K562 (cell line): ENCODE results near the gene CCL13. TPM values are rescaled to one million over a fixed set of nuclear protein-coding genes. Genes with fewer than 3 reads are reported as not detected.

ENCODE experiments used
- AFF1 ChIP-seq, 2 experiments: fragments of 450-650 bp; IDR thresholded peaks; 2 replicates each; pipeline ENCODE4 v1.6.1; 2018; ENCODE audit warnings: mild to moderate bottlenecking in 2 of 2, low read depth in 1 of 2; ENCODE audit not compliant: partially characterized antibody in 2 of 2
- CBX1 ChIP-seq: sonication (generic); IDR thresholded peaks from 2 replicates; pipeline ENCODE4 v1.6.1; 2016; ENCODE audit warnings: antibody characterized with exemption, low read depth, mild to moderate bottlenecking
- CCAR2 ChIP-seq: fragments of 200-400 bp; formaldehyde crosslinking; IDR thresholded peaks from 2 replicates; pipeline ENCODE4 v1.6.1; 2017; ENCODE audit warnings: mild to moderate bottlenecking, low read depth, low read length
- HDAC1 ChIP-seq, 2 experiments: fragments of 450-650 bp; IDR thresholded peaks; 2 replicates each; pipeline ENCODE4 v1.6.1; 2016 to 2017; ENCODE audit warnings: inconsistent platforms in 1 of 2, mild to moderate bottlenecking in 1 of 2, moderate library complexity in 1 of 2
- HIVEP1 ChIP-seq: fragments of 250-450 bp; sonication (Bioruptor Pico); IDR thresholded peaks from 2 replicates; pipeline ENCODE4 v1.4.0; 2020; ENCODE audit warnings: mild to moderate bottlenecking
- KLF1 ChIP-seq: fragments of 450-650 bp; IDR thresholded peaks from 2 replicates; pipeline ENCODE4 v1.6.1; 2016; ENCODE audit warnings: missing genetic modification characterization, missing compliant biosample characterization
- NR1H2 ChIP-seq: sonication (generic); formaldehyde crosslinking; IDR thresholded peaks from 2 replicates; pipeline ENCODE4 v1.4.0; 2020; ENCODE audit warnings: mild to moderate bottlenecking, missing genetic modification reagents
- RBM22 ChIP-seq: fragments of 200-400 bp; formaldehyde crosslinking; IDR thresholded peaks from 2 replicates; pipeline ENCODE4 v1.6.1; 2018; ENCODE audit warnings: low read length, low read depth; ENCODE audit not compliant: poor library complexity, severe bottlenecking
- U2AF2 ChIP-seq: fragments of 200-400 bp; formaldehyde crosslinking; optimal IDR thresholded peaks from 2 replicates; pipeline ENCODE3; 2017; ENCODE audit warnings: low read depth, mild to moderate bottlenecking, low read length
- ZBTB17 ChIP-seq: fragments of 450-650 bp; formaldehyde crosslinking; IDR thresholded peaks from 2 replicates; pipeline ENCODE4 v1.4.0; 2020; ENCODE audit warnings: mild to moderate bottlenecking
- ZBTB40 ChIP-seq, 2 experiments: fragments of 450-650 bp in 1 of 2; sonication (generic) in 1 of 2; formaldehyde crosslinking in 1 of 2; IDR thresholded peaks; 2 replicates each; pipeline versions ENCODE4 v1.7.1 to v1.9.0; 2016 to 2022; ENCODE audit warnings: inconsistent platforms in 1 of 2, mild to moderate bottlenecking in 1 of 2, missing genetic modification reagents in 1 of 2
- ZNF217 ChIP-seq: sonication (generic); formaldehyde crosslinking; IDR thresholded peaks from 2 replicates; pipeline ENCODE4 v1.8.0; 2022; ENCODE audit warnings: mild to moderate bottlenecking, missing genetic modification reagents
- ZNF277 ChIP-seq: fragments of 250-450 bp; sonication (Bioruptor Pico); IDR thresholded peaks from 2 replicates; pipeline ENCODE4 v1.8.0; 2022; ENCODE audit warnings: inconsistent platforms, mild to moderate bottlenecking, moderate library complexity, borderline replicate concordance
- ZNF354B ChIP-seq: fragments of 250-450 bp; sonication (Bioruptor Pico); IDR thresholded peaks from 2 replicates; pipeline ENCODE4 v1.4.0; 2020
- ZZZ3 ChIP-seq: fragments of 450-650 bp; IDR thresholded peaks from 2 replicates; pipeline ENCODE4 v1.6.1; 2016; ENCODE audit warnings: antibody characterized with exemption, mild to moderate bottlenecking, moderate library complexity
- polyA plus RNA-seq, 8 experiments: library from polyadenylated mRNA; depleted of rRNA in 4 of 8; stranded (reverse) in 5 of 8; unstranded in 3 of 8; fragments of >200 nt; fragmentation: Nextera tagmentation in 2 of 8; fragmentation: Illumina TruSeq in 1 of 8; extraction: Ambion mirVana in 2 of 8; extraction: Trizol in 1 of 8; gene quantifications; 2 replicates each; pipeline versions ENCODE4 v1.2.1 to v1.2.3, GENCODE V29; 2011 to 2014; ENCODE audit warnings: inconsistent platforms in 1 of 8, missing spikeins in 1 of 8
- total RNA-seq, 7 experiments: library from RNA; depleted of rRNA in 6 of 7; stranded (reverse); fragments of >200 nt in 6 of 7; fragmentation: Illumina TruSeq in 2 of 7; extraction: Trizol in 2 of 7; gene quantifications; 2 replicates each; pipeline versions ENCODE4 v1.2.1 to v1.2.3, GENCODE V29; 2011 to 2021; ENCODE audit warnings: low replicate concordance in 1 of 7

Gene CCL13
- total and polyA plus RNA-seq, 9 of the 15 experiments (the other 6 are each of a cell fraction or from before 2014, with no cell fraction given): not detected

- no peak for TF ChIP-seq ZBTB40 (IDR thresholded peaks at IDR 0.05)
- no peak for TF ChIP-seq ZBTB40 (CRISPR knock-in tag; IDR thresholded peaks at IDR 0.05)
- TF ChIP-seq CCAR2: no peak
- TF ChIP-seq ZNF354B: no peak
- TF ChIP-seq ZNF217 (CRISPR knock-in tag): no peak
- no peak for TF ChIP-seq ZNF277
- no peak for TF ChIP-seq KLF1 (tag)
- no peak for TF ChIP-seq ZZZ3
- TF ChIP-seq RBM22: no peak
- no peak for TF ChIP-seq CBX1
- TF ChIP-seq AFF1 (IDR thresholded peaks at IDR 0.05; ENCODE audit: low read depth in 1 of 2, partially characterized antibody in 2 of 2): no peak
- TF ChIP-seq HDAC1 (IDR thresholded peaks at IDR 0.05): no peak
- TF ChIP-seq NR1H2 (CRISPR knock-in tag): no peak
- TF ChIP-seq U2AF2: no peak
- TF ChIP-seq ZBTB17: no peak
- TF ChIP-seq HIVEP1 (CRISPR knock-in tag): peak; percentile 76; the same call in 1 of the 2 replicates
Observed at GRCh38 chr17:34347063-34347462, 9.2 kb upstream of the CCL13 start (continued).
